NT2/D1 (cell line): ENCODE results near the gene EEF2KMT.

Source experiments
- SUZ12 ChIP-seq: IDR thresholded peaks from 2 replicates; pipeline ENCODE4 v1.6.1; 2011; ENCODE audit not compliant: insufficient read length, insufficient read depth; ENCODE audit errors: extremely low read depth
- YY1 ChIP-seq: IDR thresholded peaks from 2 replicates; pipeline ENCODE4 v1.6.1; 2011; ENCODE audit not compliant: insufficient read length, insufficient read depth
- ZNF274 ChIP-seq: IDR thresholded peaks from 2 replicates; pipeline ENCODE4 v1.6.1; 2011; ENCODE audit warnings: mild to moderate bottlenecking, low read depth, low read length

GRCh38 chr16:5059386-5060072 lies 38.1 kb downstream of the EEF2KMT start:
- TF ChIP-seq YY1 (no peak), SUZ12 (no peak), ZNF274 (no peak)
